HepG2 (cell line): ENCODE data around the gene PFKP. TPM values are rescaled to one million over a fixed set of nuclear protein-coding genes. Genes with fewer than 3 reads are reported as not detected.

Source experiments
- ATAC-seq: fragments of 200-7000 bp; cut with Tn5 transposase; 3 replicates; pipeline ENCODE4 v1.9.1; 2020; ENCODE audit warnings: mild to moderate bottlenecking, moderate library complexity
- BruUV-seq: library from RNA; stranded (reverse); fragments of 400-500 nt; replicated peaks from 2 replicates; lab custom pipeline; 2021; lab: Mats Ljungman, UMichigan
- CTCF ChIA-PET: fragments of 300-600 bp; formaldehyde crosslinking; extraction: SDS; loops from one replicate; lab custom pipeline; 2021; ENCODE audit warnings: low total read pairs, inconsistent platforms, low intra/inter-chr PET ratio; lab: Yijun Ruan, JAX
- POLR2A ChIA-PET: fragments of 350-600 bp; sonication (Branson Sonifier 250); formaldehyde crosslinking; loops from one replicate; lab custom pipeline; 2020; ENCODE audit warnings: antibody characterized with exemption, inconsistent platforms; lab: Yijun Ruan, JAX
- DNase-seq: peaks from one replicate; pipeline ENCODE4 v3.0.0-alpha.2; 2015; ENCODE audit warnings: low spot score
- FAIRE-seq: peaks from 3 replicates; lab custom pipeline; 2011; peaks lifted over from hg19 to GRCh38; lab: Jason Lieb, UNC
- H2AFZ ChIP-seq: one replicate; pipeline ENCODE4 v1.6.1; 2011; ENCODE audit warnings: low read length, inconsistent platforms
- H3K27ac ChIP-seq: fragments of 300-600 bp; 3 replicates; pipeline ENCODE4 v1.8.0; 2011; ENCODE audit warnings: mixed run types, mild to moderate bottlenecking, mixed read lengths, low read length, inconsistent platforms; ENCODE audit not compliant: insufficient read depth; ENCODE audit errors: extremely low read length
- H3K27me3 ChIP-seq, 2 experiments: fragments of 200-600 bp in 1 of 2; 2 replicates in 1 of 2; 3 replicates in 1 of 2; pipeline versions ENCODE4 v1.6.0 to v1.8.0; 2011; ENCODE audit warnings: low read length in 2 of 2, mild to moderate bottlenecking in 2 of 2, moderate library complexity in 2 of 2, inconsistent platforms in 1 of 2; ENCODE audit not compliant: insufficient read depth in 2 of 2, control insufficient read depth in 1 of 2
- H3K36me3 ChIP-seq, 2 experiments: fragments of 200-600 bp in 1 of 2; replicated peaks in 1 of 2; 2 replicates in 1 of 2; 3 replicates in 1 of 2; pipeline versions ENCODE4 v1.5.1 to v1.8.0; 2011; ENCODE audit warnings: low read length in 2 of 2, inconsistent platforms in 1 of 2; ENCODE audit not compliant: insufficient read depth in 2 of 2, control insufficient read depth in 1 of 2
- H3K4me1 ChIP-seq: 2 replicates; pipeline ENCODE4 v1.5.1; 2012; ENCODE audit warnings: low read length, inconsistent platforms; ENCODE audit not compliant: insufficient read depth
- H3K4me2 ChIP-seq: 2 replicates; pipeline ENCODE4 v1.6.0; 2011; ENCODE audit warnings: low read depth, low read length, inconsistent platforms
- H3K4me3 ChIP-seq, 3 experiments: fragments of 200-600 bp in 1 of 3; sonication (generic), shearing (Covaris generic) in 1 of 3; replicated peaks in 1 of 3; 2 replicates each; pipeline ENCODE4 v1.5.1; 2011 to 2016; ENCODE audit warnings: low read length in 3 of 3, inconsistent platforms in 2 of 3, low read depth in 2 of 3, mild to moderate bottlenecking in 2 of 3, control low read depth in 1 of 3, mixed read lengths in 1 of 3; ENCODE audit not compliant: insufficient read depth in 1 of 3
- H3K79me2 ChIP-seq: one replicate; pipeline ENCODE4 v1.6.1; 2011; ENCODE audit warnings: low read length, inconsistent platforms; ENCODE audit not compliant: insufficient read depth
- H3K9ac ChIP-seq: 2 replicates; pipeline ENCODE4 v1.6.0; 2011; ENCODE audit warnings: mild to moderate bottlenecking, low read depth, low read length, inconsistent platforms; ENCODE audit not compliant: insufficient read depth
- H3K9me3 ChIP-seq: 2 replicates; pipeline ENCODE4 v1.5.1; 2012; ENCODE audit warnings: mild to moderate bottlenecking, low read length
- H4K20me1 ChIP-seq: 2 replicates; pipeline ENCODE4 v1.6.0; 2011; ENCODE audit warnings: inconsistent platforms, mild to moderate bottlenecking, low read length, moderate library complexity; ENCODE audit not compliant: insufficient read depth
- CBX2 ChIP-seq, 2 experiments: fragments of 200-600 bp in 1 of 2; sonication (generic); formaldehyde crosslinking in 1 of 2; IDR thresholded peaks; 2 replicates each; pipeline versions ENCODE4 v1.7.0 to v1.8.1; 2018 to 2022; ENCODE audit warnings: low read depth in 2 of 2, low read length in 1 of 2, mild to moderate bottlenecking in 1 of 2, missing genetic modification reagents in 1 of 2
- HMGA1 ChIP-seq: sonication (generic); formaldehyde crosslinking; conservative IDR thresholded peaks from 2 replicates; pipeline ENCODE4 v1.4.0; 2020; ENCODE audit warnings: missing genetic modification reagents
- MED13 ChIP-seq: sonication (generic); formaldehyde crosslinking; IDR thresholded peaks from 2 replicates; pipeline ENCODE4 v1.5.0; 2020; ENCODE audit warnings: missing genetic modification reagents
- REL ChIP-seq: sonication (generic); formaldehyde crosslinking; conservative IDR thresholded peaks from 2 replicates; pipeline ENCODE4 v1.8.0; 2022; ENCODE audit warnings: mild to moderate bottlenecking, missing genetic modification reagents, moderate library complexity
- ZNF24 ChIP-seq: fragments of 450-650 bp; IDR thresholded peaks from 2 replicates; pipeline ENCODE4 v1.6.1; 2017; ENCODE audit warnings: antibody characterized with exemption, mild to moderate bottlenecking
- ZNF709 ChIP-seq: sonication (generic); formaldehyde crosslinking; IDR thresholded peaks from 2 replicates; pipeline ENCODE4 v1.5.0; 2020; ENCODE audit warnings: mild to moderate bottlenecking, missing genetic modification reagents
- ZNF839 ChIP-seq: sonication (generic); formaldehyde crosslinking; IDR thresholded peaks from 2 replicates; pipeline ENCODE4 v1.4.0; 2020; ENCODE audit warnings: missing genetic modification reagents, mild to moderate bottlenecking, borderline replicate concordance
- ZSCAN29 ChIP-seq: sonication (generic); formaldehyde crosslinking; conservative IDR thresholded peaks from 2 replicates; pipeline ENCODE4 v1.4.0; 2020; ENCODE audit warnings: mild to moderate bottlenecking, missing genetic modification reagents
- WGBS: methylation state at CpG from one replicate; pipeline ENCODE4 v1.1.6; 2017; ENCODE audit warnings: low lambda C conversion rate; 5-methylcytosine and 5-hydroxymethylcytosine counted together
- in situ Hi-C: cut with HindIII; loops from 2 replicates; pipeline ENCODE4 v1.10.0; 2017; ENCODE audit warnings: low pct_unique_long_range_greater_than_20kb; ENCODE audit not compliant: extremely low pct_ligation_motif_present
- intact Hi-C: fragments of 100-400 bp; cut with micrococcal nuclease; formaldehyde crosslinking; loops from one replicate; pipeline ENCODE4 v1.10.0; 2022; ENCODE audit not compliant: unreplicated experiment
- polyA plus RNA-seq, 8 experiments: library from polyadenylated mRNA; depleted of rRNA in 3 of 8; stranded (reverse) in 7 of 8; unstranded in 1 of 8; fragments of >200 nt; fragmentation: Illumina TruSeq in 4 of 8; extraction: Trizol in 4 of 8; gene quantifications; 2 replicates each; pipeline versions ENCODE4 v1.2.1 to v1.2.3, GENCODE V29; 2011 to 2016; ENCODE audit warnings: low read depth in 4 of 8, missing spikeins in 1 of 8, mixed read lengths in 1 of 8; ENCODE audit not compliant: insufficient read depth in 1 of 8
- total RNA-seq, 5 experiments: library from RNA; depleted of rRNA; stranded (reverse); fragments of >200 nt; fragmentation: Illumina TruSeq; extraction: Trizol; gene quantifications; 2 replicates each; pipeline ENCODE4 v1.2.3, GENCODE V29; 2016; ENCODE audit warnings: low read depth in 1 of 5
- TF ChIP-seq, protein P1 (sequence below): sonication (generic); formaldehyde crosslinking; IDR thresholded peaks from 2 replicates; pipeline ENCODE4 v1.8.0; 2022; ENCODE audit warnings: low read depth, missing genetic modification reagents

PFKP gene
- total and polyA plus RNA-seq, 2 of the 13 experiments (the other 11 are each of a cell fraction or from before 2014, with no cell fraction given), result 0.80 to 2.4 TPM

DNA sequence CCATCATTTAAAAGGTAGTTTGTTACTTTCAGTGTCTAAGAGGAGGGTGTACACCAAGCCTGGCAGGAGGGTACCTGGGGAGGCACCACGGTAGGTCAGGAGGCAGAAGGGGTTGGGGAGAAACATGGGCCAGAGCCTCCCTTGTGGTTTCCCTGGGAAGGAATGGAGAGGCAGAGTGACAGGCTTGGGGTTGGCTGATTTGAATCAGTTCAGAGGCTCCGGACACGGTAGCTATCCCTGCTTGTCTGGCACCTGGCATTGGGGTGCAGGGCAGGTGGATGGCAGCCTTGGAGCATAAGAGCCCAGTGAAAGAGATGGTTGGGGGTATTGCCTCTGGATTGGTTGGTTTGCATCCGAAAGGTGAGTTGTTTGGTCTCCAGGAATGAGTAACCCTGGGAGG lies 30.2 kb upstream of the PFKP start:
- DNase-seq (no peak), ATAC-seq (no peak), FAIRE-seq (no peak)
- Histone ChIP-seq H3K4me1 (no peaks in the 10 kb centered on the region), H3K36me3 (no peaks in the 10 kb centered on the region), H3K27ac (no peak overlapping the region), H3K27me3 (no peaks in the 10 kb centered on the region; a peak in 1 of 5 replicates), H3K4me2 (no peak overlapping the region), H4K20me1 (no peaks in the 10 kb centered on the region), H3K9me3 (no peaks in the 10 kb centered on the region), H2AFZ (no peak overlapping the region), H3K9ac (no peak overlapping the region), H3K79me2 (no peaks in the 10 kb centered on the region), H3K4me3 (no peak overlapping the region)
- no TSS peak for BruUV-seq
- CTCF ChIA-PET, result no interaction called here
- in situ Hi-C loops, result no loop called here
- TF ChIP-seq ZNF24, result no peak
- TF ChIP-seq ZSCAN29 (CRISPR knock-in tag), result no peak
- no peak for TF ChIP-seq CBX2 (IDR thresholded peaks at IDR 0.05; ENCODE audit: low read depth, low read length)
- no peak for TF ChIP-seq CBX2 (CRISPR knock-in tag; IDR thresholded peaks at IDR 0.05; ENCODE audit: low read depth)
- no peak for TF ChIP-seq MED13 (CRISPR knock-in tag)
- no peak for TF ChIP-seq HMGA1 (CRISPR knock-in tag)
- no peak for TF ChIP-seq ZNF709 (CRISPR knock-in tag)
- TF ChIP-seq ZNF839 (CRISPR knock-in tag), result no peak
- TF ChIP-seq, protein P1, sequence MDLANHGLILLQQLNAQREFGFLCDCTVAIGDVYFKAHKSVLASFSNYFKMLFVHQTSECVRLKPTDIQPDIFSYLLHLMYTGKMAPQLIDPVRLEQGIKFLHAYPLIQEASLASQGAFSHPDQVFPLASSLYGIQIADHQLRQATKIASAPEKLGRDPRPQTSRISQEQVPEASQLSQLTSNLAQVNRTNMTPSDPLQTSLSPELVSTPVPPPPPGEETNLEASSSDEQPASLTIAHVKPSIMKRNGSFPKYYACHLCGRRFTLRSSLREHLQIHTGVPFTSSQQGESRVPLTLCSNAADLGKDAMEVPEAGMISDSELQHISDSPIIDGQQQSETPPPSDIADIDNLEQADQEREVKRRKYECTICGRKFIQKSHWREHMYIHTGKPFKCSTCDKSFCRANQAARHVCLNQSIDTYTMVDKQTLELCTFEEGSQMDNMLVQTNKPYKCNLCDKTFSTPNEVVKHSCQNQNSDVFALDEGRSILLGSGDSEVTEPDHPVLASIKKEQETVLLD, result no peak
- no peak for TF ChIP-seq REL (CRISPR knock-in tag)
- intact Hi-C loops, result loop anchor here (5.0 kb wide), 1 partner anchor 1225 kb away; no protein-coding TSS in a partner anchor
- WGBS, result 12% methylated on average over 2 of the region's 4 CpGs
- POLR2A ChIA-PET, result no interaction called here
